NK-92 (cell line): ENCODE data around the gene CYLD.

Experiments
- DNase-seq: peaks from one replicate; lab custom pipeline; 2025; ENCODE audit not compliant: unreplicated experiment; lab: John Stamatoyannopoulos, UW

The CYLD gene

GRCh38 chr16:50776037-50776436, 34.2 kb downstream of the CYLD start:
- DNase-seq, result no peak

GRCh38 chr16:50778284-50779163, 36.6 kb downstream of the CYLD start:
- no peak for DNase-seq

- DNase-seq, result no peak
These were observed 39.2 kb downstream of the CYLD start for GRCh38 chr16:50781043-50781442.

- DNase-seq, result no peak
These were observed 39.6 kb downstream of the CYLD start for GRCh38 chr16:50781518-50781917.

- no peak for DNase-seq
These were observed 47.9 kb downstream of the CYLD start for GRCh38 chr16:50789757-50790156.

- no peak for DNase-seq
These were observed 49.6 kb downstream of the CYLD start for GRCh38 chr16:50791522-50791921.

GRCh38 chr16:50796829-50797228, 54.9 kb downstream of the CYLD start:
- no peak for DNase-seq

- no peak for DNase-seq
These were observed 55.6 kb downstream of the CYLD start for GRCh38 chr16:50797456-50797855.

- no peak for DNase-seq
These were observed 58.2 kb downstream of the CYLD start for GRCh38 chr16:50800074-50800473.

GRCh38 chr16:50801036-50801435, 59.1 kb downstream of the CYLD start:
- DNase-seq, result no peak

- DNase-seq, result no peak
These were observed 60.1 kb downstream of the CYLD start for GRCh38 chr16:50802000-50802399.

- DNase-seq, result no peak
These were observed 61.1 kb downstream of the CYLD start for GRCh38 chr16:50802961-50803360.

GRCh38 chr16:50804290-50804907, 62.5 kb downstream of the CYLD start:
- no peak for DNase-seq

- DNase-seq, result peak; percentile 12
These were observed 64.5 kb downstream of the CYLD start for GRCh38 chr16:50806099-50807062.

GRCh38 chr16:50808929-50809538, 67.1 kb downstream of the CYLD start:
- DNase-seq, result no peak

- no peak for DNase-seq
These were observed 67.7 kb downstream of the CYLD start for GRCh38 chr16:50809561-50809960.

GRCh38 chr16:50810241-50810965, 68.5 kb downstream of the CYLD start:
- DNase-seq, result no peak

GRCh38 chr16:50812046-50812445, 70.2 kb downstream of the CYLD start:
- DNase-seq, result no peak

- DNase-seq, result no peak
These were observed 71.1 kb downstream of the CYLD start for GRCh38 chr16:50812876-50813466.

- no peak for DNase-seq
These were observed 72.2 kb downstream of the CYLD start for GRCh38 chr16:50814052-50814451.
